Right atrium auricular region (tissue), 2 donors: ENCODE results near the gene DOCK4. TPM values are rescaled to one million over a fixed set of nuclear protein-coding genes. Genes with fewer than 3 reads are reported as not detected.

Experiments used
- DNase-seq: peaks from one replicate; pipeline ENCODE4 v3.0.0-alpha.2; 2019; ENCODE audit warnings: low spot score
- H3K27ac ChIP-seq, 2 donors: fragments of 200-600 bp; sonication (generic); 1 replicate in 1 of 2; 2 replicates in 1 of 2; pipeline ENCODE4 v1.5.1; 2016 to 2019
- H3K27me3 ChIP-seq, 2 donors: fragments of 200-600 bp; sonication (generic); one replicate each; pipeline versions ENCODE4 v1.5.1 to v1.6.0; 2017 to 2019
- H3K36me3 ChIP-seq: fragments of 200-600 bp; sonication (generic); one replicate; pipeline ENCODE4 v1.5.1; 2016
- H3K4me1 ChIP-seq, 2 donors: fragments of 200-600 bp; sonication (generic); one replicate each; pipeline versions ENCODE4 v1.5.1 to v1.6.0; 2017 to 2019
- H3K4me3 ChIP-seq, 2 donors: fragments of 200-600 bp; sonication (generic); 1 replicate in 1 of 2; 2 replicates in 1 of 2; pipeline ENCODE4 v1.5.1; 2017 to 2019; ENCODE audit warnings: mild to moderate bottlenecking in 1 of 2, moderate library complexity in 1 of 2
- H3K9me3 ChIP-seq, 2 donors: fragments of 200-600 bp; sonication (generic); one replicate each; pipeline ENCODE4 v1.5.1; 2019
- total RNA-seq, 2 donors: library from RNA; depleted of rRNA; stranded (reverse); fragments of >200 nt; gene quantifications; one replicate each; pipeline ENCODE4 v1.1.0, GENCODE V29; 2016
- TF ChIP-seq, protein P1 (sequence below), 2 donors: fragments of 200-600 bp; sonication (generic); IDR thresholded peaks; one replicate each; pipeline ENCODE4 v1.5.1; 2019; ENCODE audit warnings: antibody characterized with exemption in 2 of 2

The DOCK4 gene
- total RNA-seq, 2 donors from 2014 or later = 12.3 to 17.8 TPM

DNA sequence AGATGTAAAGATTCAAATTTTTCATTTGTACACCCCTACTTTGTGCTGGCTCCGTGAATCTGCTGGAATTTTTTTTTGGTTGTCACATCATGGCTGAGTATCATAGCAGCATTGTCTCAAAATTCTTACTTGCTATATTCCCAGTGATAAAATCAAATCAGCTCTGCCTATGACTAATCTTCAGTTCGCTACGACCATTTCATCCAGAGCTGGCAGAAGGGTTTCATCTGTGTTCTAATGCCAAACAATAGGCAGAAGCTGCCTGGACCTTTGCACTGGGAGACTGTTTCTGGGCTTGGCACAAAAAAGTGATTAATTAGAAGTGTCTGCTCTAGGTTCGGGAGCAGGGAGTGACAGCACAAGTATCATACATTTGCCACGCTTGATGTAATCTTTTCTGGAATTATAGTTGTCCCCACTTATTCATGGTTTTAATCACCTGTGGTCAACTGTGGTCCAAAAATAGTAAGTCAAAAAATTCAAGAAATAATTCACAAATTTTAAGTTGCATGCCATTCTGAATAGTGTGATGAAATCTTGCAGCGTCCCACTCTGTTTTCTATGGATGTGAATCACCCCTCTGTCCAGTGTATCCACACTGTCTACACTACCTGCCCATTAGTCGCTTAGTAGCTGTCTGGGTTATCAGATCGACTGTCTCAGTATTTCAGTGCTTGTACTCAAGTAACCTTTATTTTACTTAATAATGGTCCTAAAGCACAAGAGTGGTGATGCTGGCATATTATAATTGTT lies 523.4 kb downstream of the DOCK4 start:
- Histone ChIP-seq H3K9me3 (no peaks in the 10 kb centered on the region), H3K27ac (no peak overlapping the region), H3K4me1 (no peaks in the 10 kb centered on the region), H3K27me3 (no peaks in the 10 kb centered on the region), H3K36me3 (no peaks in the 10 kb centered on the region), H3K4me3 (no peak overlapping the region)
- TF ChIP-seq, protein P1, sequence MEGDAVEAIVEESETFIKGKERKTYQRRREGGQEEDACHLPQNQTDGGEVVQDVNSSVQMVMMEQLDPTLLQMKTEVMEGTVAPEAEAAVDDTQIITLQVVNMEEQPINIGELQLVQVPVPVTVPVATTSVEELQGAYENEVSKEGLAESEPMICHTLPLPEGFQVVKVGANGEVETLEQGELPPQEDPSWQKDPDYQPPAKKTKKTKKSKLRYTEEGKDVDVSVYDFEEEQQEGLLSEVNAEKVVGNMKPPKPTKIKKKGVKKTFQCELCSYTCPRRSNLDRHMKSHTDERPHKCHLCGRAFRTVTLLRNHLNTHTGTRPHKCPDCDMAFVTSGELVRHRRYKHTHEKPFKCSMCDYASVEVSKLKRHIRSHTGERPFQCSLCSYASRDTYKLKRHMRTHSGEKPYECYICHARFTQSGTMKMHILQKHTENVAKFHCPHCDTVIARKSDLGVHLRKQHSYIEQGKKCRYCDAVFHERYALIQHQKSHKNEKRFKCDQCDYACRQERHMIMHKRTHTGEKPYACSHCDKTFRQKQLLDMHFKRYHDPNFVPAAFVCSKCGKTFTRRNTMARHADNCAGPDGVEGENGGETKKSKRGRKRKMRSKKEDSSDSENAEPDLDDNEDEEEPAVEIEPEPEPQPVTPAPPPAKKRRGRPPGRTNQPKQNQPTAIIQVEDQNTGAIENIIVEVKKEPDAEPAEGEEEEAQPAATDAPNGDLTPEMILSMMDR (IDR thresholded peaks at IDR 0.05) = no peak
- no peak for DNase-seq

DNA sequence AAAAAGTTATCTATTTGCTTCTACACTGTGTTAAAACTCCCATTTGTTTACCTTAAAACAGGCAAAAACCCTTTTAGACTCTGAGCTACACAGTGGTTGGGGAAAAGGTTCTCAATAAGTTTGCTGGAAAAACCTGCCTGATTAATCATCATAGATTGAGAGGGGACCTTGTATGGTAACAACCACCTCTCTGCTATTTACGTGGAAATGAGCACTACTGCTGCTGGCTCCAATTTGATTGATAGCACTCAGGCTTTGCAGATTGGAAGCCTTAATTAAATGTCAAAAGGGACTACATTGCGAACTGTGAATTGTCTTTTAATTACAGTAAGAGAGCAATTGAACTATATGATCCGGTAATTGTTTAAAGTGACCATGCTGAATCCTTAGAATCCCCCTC lies 525.0 kb downstream of the DOCK4 start:
- Histone ChIP-seq H3K4me3 (no peak overlapping the region), H3K27me3 (no peaks in the 10 kb centered on the region), H3K4me1 (no peaks in the 10 kb centered on the region), H3K9me3 (no peaks in the 10 kb centered on the region), H3K36me3 (no peaks in the 10 kb centered on the region), H3K27ac (no peak overlapping the region)
- TF ChIP-seq, protein P1 (IDR thresholded peaks at IDR 0.05) = no peak
- DNase-seq = no peak

DNA sequence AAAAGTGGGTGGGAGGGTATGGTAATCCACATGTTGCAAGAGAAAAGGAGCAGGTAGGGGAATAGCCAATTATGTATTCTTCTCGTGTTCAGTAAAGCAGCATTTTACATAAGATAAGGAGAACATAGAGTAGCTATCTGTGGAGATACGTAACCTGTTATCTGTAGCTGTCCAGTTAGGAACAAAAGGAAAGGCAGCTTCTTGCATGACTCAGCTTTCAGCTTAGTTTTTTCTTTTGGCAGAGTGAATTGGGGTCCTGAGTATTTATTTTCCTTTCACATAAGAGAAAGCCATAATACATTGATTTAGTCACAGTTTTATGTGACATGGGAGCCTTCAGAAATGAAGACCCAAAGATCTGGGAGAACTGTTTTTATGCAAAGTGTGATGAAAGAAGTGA lies 527.2 kb downstream of the DOCK4 start:
- Histone ChIP-seq H3K9me3 (no peaks in the 10 kb centered on the region), H3K4me1 (no peaks in the 10 kb centered on the region), H3K27ac (no peak overlapping the region), H3K4me3 (no peak overlapping the region), H3K27me3 (no peaks in the 10 kb centered on the region), H3K36me3 (no peaks in the 10 kb centered on the region)
- DNase-seq = no peak
- TF ChIP-seq, protein P1 (IDR thresholded peaks at IDR 0.05) = no peak

DNA sequence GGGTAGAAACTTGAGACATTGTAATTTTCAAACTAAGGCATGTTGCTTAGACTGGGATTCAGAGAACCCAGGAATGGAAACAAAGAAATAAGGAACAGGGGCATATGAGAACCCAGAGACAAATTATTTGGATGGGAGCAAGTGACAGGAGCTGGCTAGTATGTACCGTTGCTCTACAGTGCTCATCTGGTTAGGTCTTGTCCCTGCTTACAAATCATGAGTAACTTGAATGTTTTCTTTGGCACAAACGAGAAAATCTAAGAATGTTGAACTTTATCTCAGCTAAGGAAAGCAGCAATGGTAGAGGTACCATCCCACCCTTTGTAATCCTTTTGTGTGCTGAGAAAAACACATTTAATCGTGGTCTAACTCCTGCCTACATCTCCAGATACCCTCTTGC lies 527.9 kb downstream of the DOCK4 start:
- no peak for DNase-seq
- no peak overlapping the region for H3K27ac ChIP-seq
- TF ChIP-seq, protein P1 (IDR thresholded peaks at IDR 0.05) = no peak
- no peaks in the 10 kb centered on the region for H3K27me3 ChIP-seq
- no peaks in the 10 kb centered on the region for H3K36me3 ChIP-seq
- no peaks in the 10 kb centered on the region for H3K4me1 ChIP-seq
- H3K4me3 ChIP-seq = no peak overlapping the region
- H3K9me3 ChIP-seq = no peaks in the 10 kb centered on the region

DNA sequence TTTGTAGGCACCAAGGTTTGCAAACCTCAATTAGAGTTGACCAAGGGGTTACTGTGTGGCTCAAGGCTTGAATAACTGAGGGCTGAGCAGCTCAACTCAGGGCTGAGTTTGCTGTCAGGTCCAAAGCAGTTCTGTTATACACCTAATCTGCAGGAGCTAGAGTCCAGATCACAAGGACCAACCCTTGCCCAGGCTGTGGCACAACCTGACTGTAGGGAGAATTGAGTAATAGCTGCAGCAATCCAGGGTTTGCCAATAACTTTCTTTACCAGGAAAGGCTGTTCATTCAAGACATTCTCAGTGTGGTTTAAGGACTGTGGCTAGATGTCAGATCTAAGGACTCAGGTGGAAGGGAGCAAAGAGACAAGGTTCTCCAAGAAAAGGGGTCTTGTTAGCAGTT lies 528.4 kb downstream of the DOCK4 start:
- no peak for DNase-seq
- H3K4me1 ChIP-seq = no peaks in the 10 kb centered on the region
- no peak overlapping the region for H3K27ac ChIP-seq
- H3K4me3 ChIP-seq = no peak overlapping the region
- H3K27me3 ChIP-seq = no peaks in the 10 kb centered on the region
- H3K9me3 ChIP-seq = no peaks in the 10 kb centered on the region
- H3K36me3 ChIP-seq = no peaks in the 10 kb centered on the region
- TF ChIP-seq, protein P1 (IDR thresholded peaks at IDR 0.05) = no peak

DNA sequence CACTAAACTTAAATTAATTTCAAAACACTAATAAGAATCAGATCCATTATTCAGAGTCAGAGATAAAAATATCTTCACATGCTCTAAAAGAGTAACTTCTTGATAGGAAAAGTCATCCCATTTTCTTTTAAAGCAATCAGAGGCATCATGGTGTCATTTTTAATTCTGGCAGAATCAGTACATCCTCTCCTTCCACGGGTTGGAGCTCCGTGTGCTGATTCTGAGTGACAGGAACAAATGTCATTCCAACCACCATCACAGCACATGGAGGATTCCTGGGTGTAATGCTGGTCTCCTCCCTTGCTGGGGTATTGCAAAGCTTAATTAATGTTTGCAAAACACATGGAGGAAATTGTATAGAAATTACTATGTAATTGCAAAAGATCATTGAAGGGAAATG lies 529.4 kb downstream of the DOCK4 start:
- Histone ChIP-seq H3K9me3 (no peaks in the 10 kb centered on the region), H3K27ac (no peak overlapping the region), H3K27me3 (no peaks in the 10 kb centered on the region), H3K4me3 (no peak overlapping the region), H3K36me3 (no peaks in the 10 kb centered on the region), H3K4me1 (no peaks in the 10 kb centered on the region)
- TF ChIP-seq, protein P1 (IDR thresholded peaks at IDR 0.05) = no peak
- DNase-seq = no peak
